ENCODE measurements around the gene TENM3. TPM values are rescaled to one million over a fixed set of nuclear protein-coding genes. Genes with fewer than 3 reads are reported as not detected.

The TENM3 gene
- total RNA-seq, 4 donors from 2014 or later, result 3.4 to 9.8 (median 6.9) TPM

DNA sequence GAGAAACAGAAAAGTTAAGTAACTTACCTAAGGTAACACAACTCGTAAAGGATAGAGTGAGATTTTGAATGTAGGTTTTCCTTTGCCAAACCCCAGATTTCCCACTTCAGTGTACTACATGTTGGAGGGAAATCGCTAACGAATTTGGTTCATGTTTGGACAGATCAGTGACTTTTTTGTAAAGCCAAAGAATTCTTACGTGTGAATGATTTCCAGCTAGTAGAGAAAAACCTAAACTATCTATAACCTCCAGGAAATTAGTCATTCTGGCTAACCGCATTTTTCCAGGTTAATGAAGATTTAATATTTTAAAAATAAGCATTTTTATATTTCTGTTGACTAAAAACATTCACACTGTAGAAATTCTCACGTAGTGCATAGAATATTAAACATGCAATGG is 7.2 kb downstream of the TENM3 start:
- in situ Hi-C loops (cut with MboI; ENCODE audit: low pct_ligation_motif_present in 1 of 4, low pct_unique_long_range_greater_than_20kb in 1 of 4, low sequenced_read_pairs in 3 of 4) (no loop called here), intact Hi-C loops (cut with DNase I; ENCODE audit: low total_unique reads) (no loop called here)
- WGBS, 2 donors (ENCODE audit: low coverage in 1 of 2), result 82 to 89% methylated on average over 6 of the region's 6 CpGs
- no peaks in the 10 kb centered on the region for H3K36me3 ChIP-seq
- no peaks in the 10 kb centered on the region for H3K9me3 ChIP-seq
- H3K4me1 ChIP-seq, result no peaks in the 10 kb centered on the region
- no peak overlapping the region for H3K27ac ChIP-seq
- no peak overlapping the region for H3K4me3 ChIP-seq
- TF ChIP-seq EP300 (IDR thresholded peaks at IDR 0.05; ENCODE audit: low read depth) (no peak), POLR2A (IDR thresholded peaks at IDR 0.05) (no peak), POLR2AphosphoS5 (IDR thresholded peaks at IDR 0.05) (no peak)
- TF ChIP-seq, protein P1, sequence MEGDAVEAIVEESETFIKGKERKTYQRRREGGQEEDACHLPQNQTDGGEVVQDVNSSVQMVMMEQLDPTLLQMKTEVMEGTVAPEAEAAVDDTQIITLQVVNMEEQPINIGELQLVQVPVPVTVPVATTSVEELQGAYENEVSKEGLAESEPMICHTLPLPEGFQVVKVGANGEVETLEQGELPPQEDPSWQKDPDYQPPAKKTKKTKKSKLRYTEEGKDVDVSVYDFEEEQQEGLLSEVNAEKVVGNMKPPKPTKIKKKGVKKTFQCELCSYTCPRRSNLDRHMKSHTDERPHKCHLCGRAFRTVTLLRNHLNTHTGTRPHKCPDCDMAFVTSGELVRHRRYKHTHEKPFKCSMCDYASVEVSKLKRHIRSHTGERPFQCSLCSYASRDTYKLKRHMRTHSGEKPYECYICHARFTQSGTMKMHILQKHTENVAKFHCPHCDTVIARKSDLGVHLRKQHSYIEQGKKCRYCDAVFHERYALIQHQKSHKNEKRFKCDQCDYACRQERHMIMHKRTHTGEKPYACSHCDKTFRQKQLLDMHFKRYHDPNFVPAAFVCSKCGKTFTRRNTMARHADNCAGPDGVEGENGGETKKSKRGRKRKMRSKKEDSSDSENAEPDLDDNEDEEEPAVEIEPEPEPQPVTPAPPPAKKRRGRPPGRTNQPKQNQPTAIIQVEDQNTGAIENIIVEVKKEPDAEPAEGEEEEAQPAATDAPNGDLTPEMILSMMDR (IDR thresholded peaks at IDR 0.05), result no peak
- no peak for DNase-seq
- no peaks in the 10 kb centered on the region for H3K27me3 ChIP-seq

DNA sequence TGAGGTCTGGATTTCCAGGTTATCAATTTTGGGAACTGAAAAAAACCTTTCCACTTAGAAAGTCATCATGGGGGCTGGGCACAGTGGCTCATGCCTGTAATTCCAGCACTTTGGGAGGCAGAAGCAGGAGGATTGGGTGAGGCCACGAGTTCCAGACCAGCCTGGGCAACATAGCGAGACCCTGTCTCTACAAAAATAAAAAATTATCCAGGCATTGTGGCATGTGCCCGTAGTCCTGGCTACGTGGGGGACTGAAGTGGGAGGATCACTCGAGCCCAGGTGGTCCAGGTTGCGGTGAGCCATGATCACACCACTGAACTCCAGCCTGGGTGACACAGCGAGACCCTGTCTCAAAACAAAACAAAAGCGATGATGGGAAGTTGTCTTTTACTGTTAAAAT is 7.9 kb downstream of the TENM3 start:
- H3K4me3 ChIP-seq, result no peak overlapping the region
- 83% methylated on average over 8 of the region's 8 CpGs; no CpG with 5 or more reads in 1 of the 2 donors for WGBS, 2 donors (ENCODE audit: low coverage in 1 of 2)
- no peaks in the 10 kb centered on the region for H3K36me3 ChIP-seq
- DNase-seq, result no peak
- no peaks in the 10 kb centered on the region for H3K27me3 ChIP-seq
- H3K27ac ChIP-seq, result no peak overlapping the region
- intact Hi-C loops (cut with DNase I; ENCODE audit: low total_unique reads), result no loop called here
- in situ Hi-C loops (cut with MboI; ENCODE audit: low pct_ligation_motif_present in 1 of 4, low pct_unique_long_range_greater_than_20kb in 1 of 4, low sequenced_read_pairs in 3 of 4), result no loop called here
- TF ChIP-seq POLR2AphosphoS5 (IDR thresholded peaks at IDR 0.05), result no peak
- TF ChIP-seq EP300 (IDR thresholded peaks at IDR 0.05; ENCODE audit: low read depth), result no peak
- TF ChIP-seq, protein P1 (IDR thresholded peaks at IDR 0.05), result no peak
- TF ChIP-seq POLR2A (IDR thresholded peaks at IDR 0.05), result no peak
- H3K4me1 ChIP-seq, result no peaks in the 10 kb centered on the region
- no peaks in the 10 kb centered on the region for H3K9me3 ChIP-seq

DNA sequence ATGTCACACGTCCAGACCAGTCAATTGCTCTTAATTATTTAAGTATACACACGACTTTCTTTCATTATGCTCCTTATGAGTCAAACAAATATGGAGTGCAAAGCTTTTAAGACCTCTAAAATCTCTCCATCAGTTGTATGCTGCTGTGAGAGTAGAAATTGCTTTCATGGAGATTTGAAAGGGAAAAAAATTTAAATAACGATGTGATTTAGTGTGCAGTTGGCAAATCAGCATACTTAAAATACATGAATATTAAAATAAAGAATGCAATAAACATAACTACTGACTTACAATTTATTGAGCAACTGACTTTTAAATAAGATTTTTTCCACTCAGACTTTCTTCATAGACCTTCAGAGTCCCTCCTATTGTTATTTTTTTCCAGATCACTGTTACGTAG is 9.0 kb downstream of the TENM3 start:
- Histone ChIP-seq H3K27ac (no peak overlapping the region), H3K4me1 (no peaks in the 10 kb centered on the region), H3K9me3 (no peaks in the 10 kb centered on the region), H3K4me3 (no peak overlapping the region), H3K36me3 (no peaks in the 10 kb centered on the region), H3K27me3 (no peaks in the 10 kb centered on the region)
- no peak for DNase-seq
- intact Hi-C loops (cut with DNase I; ENCODE audit: low total_unique reads) (no loop called here), in situ Hi-C loops (cut with MboI; ENCODE audit: low pct_ligation_motif_present in 1 of 4, low pct_unique_long_range_greater_than_20kb in 1 of 4, low sequenced_read_pairs in 3 of 4) (no loop called here)
- WGBS, 2 donors (ENCODE audit: low coverage in 1 of 2), result 68 to 77% methylated on average over 4 of the region's 4 CpGs
- TF ChIP-seq POLR2AphosphoS5 (IDR thresholded peaks at IDR 0.05) (no peak), POLR2A (IDR thresholded peaks at IDR 0.05) (no peak), EP300 (IDR thresholded peaks at IDR 0.05; ENCODE audit: low read depth) (no peak)
- TF ChIP-seq, protein P1 (IDR thresholded peaks at IDR 0.05), result no peak

DNA sequence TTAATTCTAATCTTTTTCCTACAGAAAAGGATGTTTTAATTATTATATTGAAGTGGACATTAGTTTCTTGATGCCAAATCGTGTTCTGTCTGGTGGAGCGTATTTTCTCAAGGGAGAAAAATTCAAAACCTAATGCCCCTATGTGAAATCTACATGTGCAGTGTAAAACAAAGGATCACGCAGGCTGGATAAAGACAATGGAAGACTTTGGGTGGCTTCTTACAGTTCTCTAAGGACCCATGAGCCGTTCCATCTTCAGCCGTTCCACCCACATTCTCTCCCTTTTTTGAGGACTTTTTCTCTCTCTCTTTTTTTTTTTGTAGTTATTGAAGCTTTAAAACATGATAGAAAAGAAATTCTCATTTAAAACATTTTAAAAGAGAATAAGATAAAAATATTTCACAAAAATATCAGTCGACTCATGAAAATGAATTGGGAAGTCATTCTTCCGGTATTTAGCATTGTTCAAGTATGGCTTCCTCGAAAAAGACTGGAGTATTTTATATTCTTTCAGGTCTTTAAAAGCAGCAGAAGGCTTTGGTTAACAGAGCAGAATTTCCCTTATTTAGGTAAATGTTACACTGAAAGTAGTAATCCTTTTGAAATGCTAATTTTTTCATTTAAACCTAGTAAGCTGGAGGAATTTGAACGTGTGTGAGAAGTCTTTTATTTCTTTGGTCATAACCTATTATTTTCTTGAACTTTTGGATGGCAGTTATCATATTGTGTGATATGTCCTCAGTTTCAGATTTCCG is 11.0 kb downstream of the TENM3 start:
- Histone ChIP-seq H3K27ac (no peak overlapping the region), H3K4me3 (no peak overlapping the region), H3K4me1 (no peaks in the 10 kb centered on the region), H3K9me3 (no peaks in the 10 kb centered on the region), H3K36me3 (no peaks in the 10 kb centered on the region), H3K27me3 (no peaks in the 10 kb centered on the region)
- WGBS, 2 donors (ENCODE audit: low coverage in 1 of 2), result 82 to 83% methylated on average over 10 of the region's 10 CpGs
- in situ Hi-C loops (cut with MboI; ENCODE audit: low pct_ligation_motif_present in 1 of 4, low pct_unique_long_range_greater_than_20kb in 1 of 4, low sequenced_read_pairs in 3 of 4), result no loop called here
- no peak for DNase-seq
- TF ChIP-seq EP300 (IDR thresholded peaks at IDR 0.05; ENCODE audit: low read depth) (no peak), POLR2AphosphoS5 (IDR thresholded peaks at IDR 0.05) (no peak)
- intact Hi-C loops (cut with DNase I; ENCODE audit: low total_unique reads), result no loop called here
